GM21381 (cell line): Measurements from ENCODE around the gene DNAH11.
"Not testable (repeated sequence)": the region's sequence is repeated elsewhere in the genome, so short reads cannot be mapped to it uniquely, and the experiment has no call there.

Source experiments
- ATAC-seq: cut with Tn5 transposase; IDR thresholded peaks from one replicate; pipeline ENCODE4 v1.9.1; 2021; ENCODE audit warnings: mild to moderate bottlenecking, moderate library complexity; ENCODE audit not compliant: unreplicated experiment

DNAH11 gene

GRCh38 chr7:21768279-21768678, 225.4 kb downstream of the DNAH11 start:
- ATAC-seq = no peak

- no peak for ATAC-seq
These were observed 228.4 kb downstream of the DNAH11 start for GRCh38 chr7:21771266-21771665.

GRCh38 chr7:21771906-21772610, 229.2 kb downstream of the DNAH11 start:
- ATAC-seq = no peak

- no peak for ATAC-seq
These were observed 230.5 kb downstream of the DNAH11 start for GRCh38 chr7:21773326-21773725.

GRCh38 chr7:21777921-21778320, 235.1 kb downstream of the DNAH11 start:
- no peak for ATAC-seq

GRCh38 chr7:21778953-21779352, 236.1 kb downstream of the DNAH11 start:
- no peak for ATAC-seq

GRCh38 chr7:21782996-21783395, 240.2 kb downstream of the DNAH11 start:
- ATAC-seq = no peak

GRCh38 chr7:21784989-21785388, 242.2 kb downstream of the DNAH11 start:
- ATAC-seq = no peak

- ATAC-seq = no peak
These were observed 263.0 kb downstream of the DNAH11 start for GRCh38 chr7:21805791-21806190.

- ATAC-seq = no peak
These were observed 263.5 kb downstream of the DNAH11 start for GRCh38 chr7:21806388-21806787.

GRCh38 chr7:21819048-21819447, 276.2 kb downstream of the DNAH11 start:
- no peak for ATAC-seq

GRCh38 chr7:21828841-21829240, 286.0 kb downstream of the DNAH11 start:
- ATAC-seq = no peak

GRCh38 chr7:21829731-21830130, 286.9 kb downstream of the DNAH11 start:
- no peak for ATAC-seq

GRCh38 chr7:21844742-21845141, 301.9 kb downstream of the DNAH11 start:
- no peak for ATAC-seq

- ATAC-seq = no peak
These were observed 307.9 kb downstream of the DNAH11 start for GRCh38 chr7:21850531-21851285.

- no peak for ATAC-seq
These were observed 308.7 kb downstream of the DNAH11 start for GRCh38 chr7:21851559-21851967.

- not testable (repeated sequence) for ATAC-seq
These were observed 322.9 kb downstream of the DNAH11 start for GRCh38 chr7:21865631-21866204.

GRCh38 chr7:21866731-21867130, 323.9 kb downstream of the DNAH11 start:
- no peak for ATAC-seq

- no peak for ATAC-seq
These were observed 324.4 kb downstream of the DNAH11 start for GRCh38 chr7:21867226-21867625.

- ATAC-seq = no peak
These were observed 325.2 kb downstream of the DNAH11 start for GRCh38 chr7:21867816-21868575.

GRCh38 chr7:21868576-21868850, 325.7 kb downstream of the DNAH11 start:
- no peak for ATAC-seq
